GDM1 (cell line): Measurements from ENCODE around the gene PARD3B.

Source experiments
- DNase-seq: peaks from one replicate; lab custom pipeline; 2025; lab: John Stamatoyannopoulos, UW

The PARD3B gene

DNA sequence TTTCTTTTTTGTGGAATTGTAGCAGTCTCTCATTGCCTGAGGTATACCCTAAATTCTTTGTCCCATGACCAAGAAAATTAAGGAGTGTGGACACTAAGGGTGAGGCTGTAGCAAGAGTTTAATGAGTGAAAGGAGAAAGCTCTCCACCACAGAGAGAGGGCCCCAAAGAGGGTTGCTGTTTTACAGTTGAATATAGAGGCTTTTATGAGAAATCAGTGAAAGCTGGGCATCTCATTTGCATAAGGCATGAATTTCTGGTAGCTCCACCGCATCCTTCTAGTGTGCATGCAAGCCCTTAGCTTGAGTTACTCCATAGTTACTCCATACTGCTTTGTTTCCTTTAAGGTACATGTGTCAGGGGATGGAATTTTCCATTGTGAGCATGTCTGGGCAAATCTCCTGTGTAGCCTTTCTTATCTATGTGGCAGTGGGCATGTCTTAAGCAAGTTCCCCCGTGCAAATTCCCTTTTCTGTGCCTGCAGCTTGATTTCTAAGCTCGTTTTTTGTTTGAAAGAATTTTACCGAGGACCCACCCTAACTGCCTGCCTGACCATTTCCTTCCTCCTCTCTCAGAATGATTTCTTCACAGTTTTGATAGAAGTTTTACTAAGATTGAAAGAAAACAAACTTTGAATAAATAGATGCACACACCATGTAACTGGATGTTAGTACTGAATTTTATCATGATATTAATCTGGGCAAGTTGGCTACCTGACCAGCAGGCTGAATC is 218.9 kb downstream of the PARD3B start:
- no peak for DNase-seq

DNA sequence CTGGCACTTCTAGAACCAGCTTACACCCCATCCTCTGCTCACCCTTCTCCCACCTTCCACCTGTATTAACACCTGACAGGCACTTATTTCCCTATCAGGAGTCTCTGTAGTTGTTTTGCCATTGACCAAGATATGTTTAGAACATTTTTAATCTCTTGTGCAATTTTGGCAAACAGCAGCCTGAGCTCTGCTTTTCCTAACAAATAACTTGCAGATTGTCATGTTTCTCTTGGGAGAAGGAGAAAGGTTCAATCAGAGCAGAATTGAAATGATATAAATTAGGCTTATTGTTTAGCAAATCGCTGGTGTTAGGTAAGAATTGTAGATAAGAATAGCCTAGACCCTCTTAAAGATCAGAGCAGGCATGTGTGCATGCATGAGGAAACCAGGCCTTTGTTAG is 225.5 kb downstream of the PARD3B start:
- DNase-seq, result no peak

DNA sequence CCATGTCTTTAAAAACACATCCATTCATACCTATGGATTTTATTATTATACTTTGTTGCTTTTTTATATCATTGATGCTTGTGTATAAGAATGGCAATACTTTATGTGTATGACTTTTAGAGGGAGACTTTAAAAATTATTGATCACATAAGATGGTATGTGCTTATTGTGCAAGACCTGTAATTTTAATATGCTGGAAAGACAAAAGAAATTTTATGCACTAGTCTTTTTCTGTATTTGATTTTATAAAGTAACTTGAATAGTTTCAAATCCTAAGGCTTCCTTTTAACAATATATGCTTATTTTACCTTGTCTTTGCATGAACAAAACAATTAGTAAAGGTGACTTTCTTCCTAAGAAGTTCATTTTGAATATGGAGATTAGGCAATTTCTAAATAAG is 226.4 kb downstream of the PARD3B start:
- DNase-seq, result no peak

DNA sequence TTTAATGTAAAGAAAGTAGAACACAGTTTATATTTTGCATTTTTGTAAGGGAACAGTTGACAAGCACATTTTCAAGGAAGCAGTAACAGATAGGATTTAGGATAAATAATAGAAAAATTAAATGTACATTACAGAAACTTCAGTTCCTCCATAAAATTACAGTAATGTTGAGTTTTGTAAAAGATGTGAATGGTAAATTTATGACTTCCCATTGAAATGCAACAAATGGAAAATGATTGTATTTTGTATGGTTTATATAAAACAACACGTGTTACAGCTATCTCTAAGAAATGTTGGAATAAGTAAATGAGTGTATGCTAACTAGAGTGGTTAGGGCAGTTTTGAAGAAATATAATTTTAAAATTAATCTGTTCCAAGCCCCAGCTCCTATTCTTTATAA is 227.3 kb downstream of the PARD3B start:
- no peak for DNase-seq

DNA sequence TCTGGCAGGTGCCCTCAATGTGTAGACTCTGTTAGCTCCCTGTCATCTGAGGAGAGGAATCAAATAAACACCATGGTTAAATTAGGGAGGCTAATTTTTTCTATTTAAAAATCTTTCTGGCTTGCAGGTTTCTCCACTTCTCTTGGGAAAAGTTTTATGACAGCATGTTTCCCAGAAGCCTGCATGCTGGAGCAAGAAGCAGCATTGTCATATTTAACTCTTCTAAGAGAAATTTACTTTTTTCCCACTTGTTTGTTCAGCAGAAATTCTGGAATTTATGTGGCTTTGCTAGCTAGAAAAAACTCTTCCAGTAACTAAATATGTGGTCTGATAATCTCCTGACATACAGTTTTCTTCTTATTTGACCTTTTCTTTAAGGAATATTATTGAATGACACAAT is 230.5 kb downstream of the PARD3B start:
- no peak for DNase-seq

DNA sequence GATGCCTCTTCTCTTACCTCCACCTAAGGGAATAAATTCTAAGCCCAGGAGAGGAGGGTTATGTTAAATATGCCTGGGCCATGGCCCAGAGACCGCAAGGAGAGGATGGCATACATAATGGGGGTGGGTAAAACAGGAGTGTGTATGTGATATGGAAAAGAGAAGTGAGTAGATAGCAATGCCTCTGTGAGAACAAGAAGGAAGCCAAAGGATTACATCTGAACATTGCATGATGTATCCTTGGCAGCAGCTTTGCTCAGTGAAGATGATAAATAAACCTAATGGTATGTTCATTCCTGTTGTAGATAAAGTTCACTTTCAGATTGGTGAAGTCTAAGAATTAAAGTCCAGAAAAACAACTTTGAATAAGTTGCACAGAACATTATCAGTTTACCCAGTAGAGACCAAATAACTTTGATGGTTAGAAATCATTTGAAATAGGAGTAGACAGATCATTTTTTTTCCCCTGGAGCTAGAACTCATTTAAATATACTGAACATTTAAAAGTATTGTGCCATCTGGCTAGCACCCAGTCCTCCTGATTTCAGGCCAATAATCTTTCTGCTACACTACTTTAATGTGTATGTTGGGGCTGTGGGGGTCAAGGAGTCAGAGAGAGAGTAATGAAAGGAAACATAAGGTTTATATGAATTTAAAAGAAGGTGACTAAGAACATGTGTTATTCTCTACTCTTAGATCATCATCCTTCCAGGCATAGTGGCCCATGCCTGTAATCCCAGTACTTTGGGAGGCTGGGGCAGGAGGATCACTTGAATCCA is 231.7 kb downstream of the PARD3B start:
- DNase-seq, result no peak

DNA sequence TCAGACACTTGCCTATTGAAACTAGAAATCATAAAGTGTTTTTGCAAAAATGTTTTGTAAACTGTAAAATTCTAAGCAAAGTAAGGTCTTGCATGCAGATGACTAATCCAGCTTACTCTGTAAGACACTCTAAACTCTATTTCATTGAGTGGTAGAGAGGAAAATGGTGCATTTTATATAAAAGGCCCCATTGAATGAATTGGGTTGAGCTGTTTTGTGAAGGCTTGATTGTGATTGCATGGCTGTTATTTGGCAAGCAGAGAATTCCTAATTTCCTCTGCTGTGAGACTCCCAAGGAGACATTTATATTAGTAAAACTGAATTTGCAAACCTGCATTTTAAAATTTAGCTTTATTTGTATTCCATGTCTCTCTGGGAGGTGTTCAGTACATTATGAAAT is 234.5 kb downstream of the PARD3B start:
- no peak for DNase-seq

DNA sequence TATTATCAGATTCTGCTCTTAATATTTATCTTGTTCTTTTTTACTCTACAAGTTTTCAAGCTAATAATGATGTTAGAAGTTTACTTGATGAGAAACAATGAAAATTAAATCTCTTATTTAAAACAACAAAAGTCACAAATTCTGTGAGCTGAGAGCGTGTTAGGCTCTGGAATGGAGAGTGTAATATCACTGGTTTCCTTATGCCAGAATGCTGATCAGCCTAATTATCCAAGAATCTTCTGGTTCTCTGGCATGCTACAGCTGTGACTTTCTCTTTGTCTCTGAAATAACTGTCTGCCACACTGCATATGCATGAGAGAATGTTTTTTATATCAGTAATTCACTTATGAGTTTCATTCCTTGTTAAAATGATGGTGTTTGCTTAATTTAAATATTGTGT is 236.7 kb downstream of the PARD3B start:
- DNase-seq, result no peak

DNA sequence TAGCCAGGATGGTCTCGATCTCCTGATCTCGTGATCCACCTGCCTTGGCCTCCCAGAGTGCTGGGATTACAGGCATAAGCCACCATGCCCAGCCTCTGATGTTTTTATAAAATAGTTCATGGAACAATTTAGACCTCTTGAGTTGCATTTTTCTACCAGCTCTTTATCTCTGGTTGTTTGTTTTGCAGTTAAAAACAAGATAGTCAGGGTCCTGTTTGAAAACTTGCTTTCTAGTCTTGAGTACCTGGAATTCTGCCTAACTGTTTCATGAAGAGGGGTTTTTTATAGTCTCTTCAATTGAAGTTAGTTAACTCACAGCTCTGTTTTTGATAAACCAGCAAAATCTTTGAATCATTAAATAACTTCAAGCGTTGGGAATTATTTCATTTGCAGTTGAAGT is 244.8 kb downstream of the PARD3B start:
- no peak for DNase-seq

DNA sequence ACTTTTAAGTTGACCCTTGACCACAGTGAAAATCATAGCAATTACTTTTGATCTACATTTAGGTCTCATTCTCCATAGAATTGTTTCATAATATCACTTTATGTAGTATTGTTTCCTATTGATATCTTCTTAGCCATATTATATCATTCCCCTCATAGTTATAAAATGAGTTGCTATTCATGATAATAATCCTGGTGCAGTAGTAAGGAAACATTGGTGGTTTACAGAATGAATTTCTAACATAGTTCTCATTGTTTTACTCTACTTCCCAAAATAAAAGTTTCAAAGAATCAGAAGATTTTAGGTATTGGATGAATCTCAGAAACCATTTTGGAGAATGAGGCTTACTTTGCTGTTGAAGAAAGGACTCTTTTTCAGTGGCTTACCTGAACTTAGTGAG is 246.0 kb downstream of the PARD3B start:
- DNase-seq, result no peak

DNA sequence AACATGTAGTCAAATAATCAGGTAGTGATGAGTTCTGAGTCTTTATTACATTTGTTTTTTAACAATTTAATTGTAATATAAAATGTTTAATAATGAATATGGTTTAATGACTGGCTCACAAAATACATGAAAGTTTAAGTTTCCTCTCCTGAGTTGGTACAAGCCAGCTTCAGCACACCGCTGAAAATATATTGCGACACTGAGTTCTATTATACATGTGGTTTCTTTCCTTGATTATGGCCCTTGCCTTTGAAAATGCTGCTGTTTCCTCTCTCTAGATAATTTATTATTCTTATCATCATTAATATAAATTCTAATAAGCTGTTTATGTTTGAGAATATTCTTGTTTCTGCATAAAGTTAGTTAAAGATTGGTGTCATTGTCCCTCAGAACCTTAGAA is 249.3 kb downstream of the PARD3B start:
- DNase-seq, result no peak

DNA sequence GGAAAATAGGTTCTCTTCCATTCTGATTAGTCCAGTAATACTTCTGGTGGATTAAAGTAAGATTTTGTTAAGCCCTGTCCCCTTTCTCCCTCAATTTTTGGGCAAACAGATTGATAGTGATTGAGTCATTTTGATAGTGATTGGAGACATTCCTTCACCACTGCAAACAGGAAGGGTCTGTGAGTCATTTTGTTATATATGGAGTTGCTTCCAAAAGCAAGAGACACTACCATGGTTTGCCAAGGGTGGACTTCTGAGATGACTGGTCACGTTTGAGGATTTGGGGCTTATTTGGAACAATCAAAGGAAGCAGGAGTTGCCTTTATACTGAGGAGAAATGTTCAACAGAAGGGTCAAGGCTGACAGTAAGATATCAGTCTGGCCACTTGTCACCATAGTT is 249.9 kb downstream of the PARD3B start:
- no peak for DNase-seq

DNA sequence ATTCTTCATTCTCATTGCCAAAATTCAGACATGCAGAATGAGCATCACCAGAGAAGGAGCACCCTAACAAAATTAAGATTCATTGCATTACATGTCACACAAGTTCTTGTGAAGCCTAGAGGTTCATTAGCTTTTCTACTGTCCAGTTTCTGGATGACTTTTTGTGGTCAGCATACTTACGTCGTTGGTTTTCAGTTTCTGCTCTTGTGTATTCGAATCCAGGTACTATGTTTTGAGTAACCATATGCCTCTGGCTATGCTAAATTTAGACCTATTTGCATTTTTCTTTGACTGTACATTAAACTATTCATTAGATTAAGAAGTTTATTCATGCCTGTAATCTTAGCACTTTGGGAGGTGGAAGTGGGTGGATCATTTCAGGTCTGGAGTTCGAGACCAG is 251.3 kb downstream of the PARD3B start:
- DNase-seq, result no peak

DNA sequence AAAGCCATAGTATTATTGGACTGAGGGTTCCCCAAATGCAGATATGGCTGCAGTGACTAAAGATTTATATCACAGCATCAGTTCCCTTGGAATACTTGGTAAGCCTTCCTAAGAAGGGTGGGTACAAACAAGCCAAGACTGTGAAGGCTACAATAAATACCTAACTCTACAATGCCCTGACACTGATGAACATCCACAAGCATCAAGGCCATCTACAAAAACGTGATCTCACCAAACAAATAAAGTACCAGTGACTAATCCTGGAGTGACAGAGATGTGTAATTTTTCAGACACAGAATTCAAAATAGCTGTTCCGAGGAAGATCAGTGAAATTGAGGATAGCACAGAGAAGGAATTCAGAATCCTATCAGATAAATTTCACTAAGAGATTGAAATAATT is 254.5 kb downstream of the PARD3B start:
- DNase-seq, result no peak

DNA sequence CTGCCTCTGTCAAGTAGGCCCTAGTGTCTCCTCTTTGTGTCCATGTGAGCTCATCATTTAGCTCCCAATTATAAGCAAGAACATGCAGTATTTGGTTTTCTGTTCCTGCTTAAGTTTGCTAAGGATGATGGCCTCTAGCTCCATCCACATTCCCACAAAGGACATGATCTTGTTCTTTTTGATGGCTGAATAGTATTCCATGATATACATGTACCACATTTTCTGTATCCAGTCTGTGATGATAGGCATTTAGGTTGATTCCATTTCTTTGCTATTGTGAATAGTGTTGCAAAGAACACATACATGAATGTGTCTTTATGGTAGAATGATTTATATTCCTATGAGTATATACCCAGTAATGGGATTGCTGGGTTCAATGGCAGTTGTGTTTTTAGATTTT is 263.2 kb downstream of the PARD3B start:
- DNase-seq, result no peak

DNA sequence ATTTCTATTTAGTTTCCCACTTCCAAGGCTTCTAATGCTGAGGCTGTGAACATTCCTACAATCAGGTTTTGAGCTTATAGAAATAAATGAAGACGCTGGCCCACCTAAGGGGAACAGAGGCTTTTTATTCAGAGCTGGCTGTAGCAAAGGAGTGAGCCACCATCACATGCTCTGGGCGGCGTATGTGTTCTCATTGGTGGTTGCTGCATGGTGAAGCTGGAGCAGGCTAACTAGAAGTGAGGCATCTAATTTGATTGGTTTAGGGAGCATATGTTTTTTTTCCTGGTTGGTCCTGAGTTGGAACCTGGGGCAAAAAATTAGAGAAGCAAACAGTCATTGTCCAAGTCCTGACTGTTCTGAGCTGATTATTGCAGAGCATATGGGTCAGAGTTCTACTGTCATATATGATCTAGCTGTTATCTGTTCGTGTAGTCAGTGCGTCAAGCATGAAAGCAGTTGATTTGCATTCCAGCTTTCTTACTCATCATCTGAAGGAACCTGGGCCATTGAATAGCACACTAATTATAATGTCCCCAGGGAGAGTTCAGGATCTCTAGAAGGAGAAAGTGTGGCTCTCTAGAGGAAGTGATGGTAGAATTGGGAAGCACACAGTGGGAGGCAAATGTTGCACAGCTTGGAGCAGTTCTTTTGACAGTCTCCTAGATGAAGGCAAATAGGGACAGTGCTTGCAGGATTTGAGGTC is 279.6 kb downstream of the PARD3B start:
- DNase-seq, result no peak

DNA sequence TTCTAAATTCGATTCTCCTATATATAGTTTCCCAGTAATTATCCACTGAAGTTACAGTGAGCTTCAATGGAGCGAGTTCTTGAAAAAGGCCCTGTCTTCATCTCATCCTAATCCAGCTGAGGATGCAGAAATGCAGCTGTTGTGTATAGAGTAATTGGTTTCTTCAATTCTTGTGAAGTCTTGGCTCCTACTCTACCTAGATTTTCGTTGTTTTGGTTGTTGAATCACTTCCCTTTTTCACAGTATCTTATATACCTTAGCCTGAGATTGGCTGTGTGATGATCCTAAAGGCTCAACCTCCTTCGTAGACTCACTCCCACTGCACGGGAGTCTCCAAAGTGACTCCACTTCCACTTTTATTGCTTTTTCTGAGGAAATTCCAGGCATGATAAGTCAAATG is 280.4 kb downstream of the PARD3B start:
- DNase-seq, result no peak

DNA sequence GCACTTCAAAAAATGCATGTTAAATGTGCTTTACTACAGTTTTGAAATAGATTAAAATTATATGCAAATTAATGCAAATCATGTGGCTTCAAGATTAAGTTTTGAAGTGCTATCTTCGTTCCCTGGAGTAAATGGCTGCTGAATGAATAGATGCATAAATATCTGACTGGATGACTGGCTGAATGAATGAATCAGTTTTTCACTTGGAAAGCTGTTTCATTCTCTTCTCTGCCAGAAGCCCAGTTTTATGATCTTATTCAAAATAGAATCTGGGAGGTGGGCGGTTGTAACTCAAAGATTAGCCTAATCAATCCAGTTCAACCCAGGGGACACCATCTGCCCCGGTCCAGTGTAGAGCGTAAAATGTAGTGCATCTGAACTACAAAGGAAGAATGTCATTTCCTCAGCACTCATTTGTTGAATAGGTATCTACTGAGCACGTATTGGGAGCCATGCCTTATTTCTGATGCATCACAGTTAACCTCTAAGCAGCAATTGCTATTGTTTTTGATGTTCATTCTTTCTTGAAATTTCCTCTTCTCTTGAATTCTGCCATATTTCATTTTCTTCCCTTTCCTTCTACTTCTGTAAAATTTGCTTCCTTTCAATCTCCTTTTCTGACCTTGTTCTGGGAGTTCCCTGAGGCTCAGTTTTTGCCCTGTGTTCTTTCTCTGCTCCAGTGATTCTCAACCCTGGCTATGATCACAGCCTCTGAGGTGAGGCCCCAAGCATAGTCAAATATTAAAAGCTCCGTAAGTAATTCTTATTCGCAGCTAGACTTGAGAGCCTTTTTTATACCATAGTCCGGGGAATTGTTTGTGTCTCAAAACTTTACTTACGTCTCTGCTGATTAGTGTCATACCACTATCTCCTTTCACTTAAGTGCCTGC is 282.7 kb downstream of the PARD3B start:
- no peak for DNase-seq

DNA sequence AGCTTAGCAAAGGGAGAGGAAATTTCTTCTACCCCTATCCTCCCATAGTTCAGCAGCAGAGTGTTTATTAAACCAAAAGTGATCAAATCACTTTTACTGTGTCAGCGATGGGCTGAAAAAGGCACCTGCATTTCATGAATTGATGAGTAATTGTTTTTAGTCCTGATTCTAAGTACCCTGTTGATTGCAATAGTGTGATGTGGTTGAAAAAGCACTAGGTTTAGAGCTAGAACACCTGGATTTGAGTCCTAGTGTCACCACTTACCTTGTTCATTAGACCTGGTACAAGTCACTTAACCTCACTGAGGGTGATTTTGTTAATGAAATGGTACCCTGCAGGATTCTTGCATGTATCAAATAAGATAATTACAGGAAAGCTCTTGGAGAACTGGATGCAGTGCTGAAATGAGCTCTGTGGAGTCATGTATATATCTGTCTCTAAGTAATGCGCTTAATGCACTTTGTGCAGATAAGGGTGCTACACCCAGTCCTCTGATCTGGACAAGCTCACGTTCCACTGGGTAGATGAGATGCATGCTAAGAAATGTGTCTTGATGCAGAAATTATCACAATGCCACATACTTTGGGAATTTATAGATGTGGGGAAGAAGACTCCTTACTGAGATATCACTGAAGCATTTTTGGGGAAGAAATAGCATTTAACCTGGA is 289.6 kb downstream of the PARD3B start:
- DNase-seq, result no peak

DNA sequence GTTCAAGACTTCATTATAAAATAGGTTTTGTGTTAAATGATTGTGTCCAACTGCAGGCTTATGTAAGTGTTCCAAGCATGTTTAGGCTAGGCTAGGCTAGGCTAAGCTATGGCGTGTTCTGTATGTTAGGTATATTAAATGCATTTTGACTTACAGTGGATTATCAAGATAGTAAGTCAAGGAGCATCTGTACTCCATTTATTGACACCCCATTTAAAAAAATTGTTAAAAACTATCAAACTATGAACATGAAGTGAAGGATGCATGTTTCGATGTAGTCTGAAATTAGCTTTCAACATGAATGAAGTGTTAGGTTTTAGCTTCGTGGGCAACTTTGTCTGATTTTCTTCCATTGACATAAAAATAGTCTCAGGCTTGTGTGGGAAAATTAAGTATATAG is 290.5 kb downstream of the PARD3B start:
- no peak for DNase-seq

DNA sequence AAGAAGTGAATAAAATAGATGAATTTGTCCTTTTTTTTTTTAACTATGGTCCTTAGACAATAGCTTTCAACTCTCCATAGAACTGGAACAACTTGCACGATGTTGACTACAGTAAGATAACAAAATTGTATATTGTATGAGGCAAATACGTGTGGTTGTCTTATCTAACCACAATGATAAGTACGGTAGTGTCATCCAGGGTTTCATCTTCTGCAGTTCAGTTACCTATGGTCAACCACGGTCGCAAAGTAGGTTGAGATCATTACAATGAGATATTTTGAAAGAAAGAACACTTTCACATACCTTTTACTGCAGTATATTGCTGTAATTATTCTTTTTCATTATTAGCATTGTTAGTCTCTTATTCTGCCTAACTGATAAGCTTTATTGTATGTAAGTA is 295.2 kb downstream of the PARD3B start:
- no peak for DNase-seq

DNA sequence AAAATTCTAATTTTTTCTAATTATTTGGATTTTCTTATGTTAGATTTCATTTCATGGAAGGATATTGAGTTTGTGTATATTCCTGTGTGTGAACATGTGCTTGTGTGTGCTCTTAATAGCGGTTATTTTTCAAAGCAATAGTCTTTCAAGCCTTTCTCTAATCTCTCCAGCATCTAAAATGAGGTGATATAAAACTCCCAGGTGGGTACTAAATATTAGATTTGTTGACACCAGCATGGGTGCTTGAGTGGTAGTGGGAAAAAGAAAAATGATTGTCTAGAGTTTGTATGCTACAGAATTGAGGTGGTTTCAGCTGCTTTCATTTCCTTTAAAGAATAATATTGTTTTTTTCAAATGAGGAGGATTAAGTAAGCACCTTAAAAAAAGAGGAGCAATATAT is 296.8 kb downstream of the PARD3B start:
- DNase-seq, result no peak
